ENCODE results near the gene ADAM33. TPM values are rescaled to one million over a fixed set of nuclear protein-coding genes. Genes with fewer than 3 reads are reported as not detected.

Gene ADAM33
- total RNA-seq, 2 experiments from 2014 or later, result not detected

GRCh38 chr20:3705970-3706739, 24.3 kb upstream of the ADAM33 start:
- H3K9me3 Mint-ChIP-seq, result no peaks in the 10 kb centered on the region
- intact Hi-C loops (cut with micrococcal nuclease), result no loop called here
- no peaks in the 10 kb centered on the region for H3K4me1 Mint-ChIP-seq (ENCODE audit: low read depth)
- peaks cover 2% of the 10 kb centered on the region for H3K27me3 Mint-ChIP-seq (ENCODE audit: low read depth)
- H3K36me3 Mint-ChIP-seq (ENCODE audit: low read depth), result no peaks in the 10 kb centered on the region
- H3K27ac Mint-ChIP-seq, result no peak overlapping the region
- CTCF ChIA-PET, result interaction anchor here (1.2 to 1.4 kb wide), 2 partner anchors 10 to 43 kb away, joined by 3 to 5 read pairs; no protein-coding TSS in a partner anchor
- no peak overlapping the region for H3K4me3 Mint-ChIP-seq
- no peak for DNase-seq

GRCh38 chr20:3705491-3705969, 23.7 kb upstream of the ADAM33 start:
- no peaks in the 10 kb centered on the region for H3K36me3 Mint-ChIP-seq (ENCODE audit: low read depth)
- no peaks in the 10 kb centered on the region for H3K4me1 Mint-ChIP-seq (ENCODE audit: low read depth)
- intact Hi-C loops (cut with micrococcal nuclease), result no loop called here
- CTCF ChIA-PET, result interaction anchor here (1.2 to 1.4 kb wide), 2 partner anchors 10 to 44 kb away, joined by 3 to 5 read pairs; no protein-coding TSS in a partner anchor
- no peak overlapping the region for H3K4me3 Mint-ChIP-seq
- no peaks in the 10 kb centered on the region for H3K9me3 Mint-ChIP-seq
- DNase-seq, result no peak
- peaks cover 2% of the 10 kb centered on the region for H3K27me3 Mint-ChIP-seq (ENCODE audit: low read depth)
- no peak overlapping the region for H3K27ac Mint-ChIP-seq

GRCh38 chr20:3704087-3704486, 22.3 kb upstream of the ADAM33 start:
- Mint-ChIP-seq H3K27me3 (ENCODE audit: low read depth) (peaks cover 2% of the 10 kb centered on the region), H3K36me3 (ENCODE audit: low read depth) (no peaks in the 10 kb centered on the region), H3K4me3 (no peak overlapping the region), H3K27ac (no peak overlapping the region), H3K4me1 (ENCODE audit: low read depth) (no peaks in the 10 kb centered on the region), H3K9me3 (no peaks in the 10 kb centered on the region)
- DNase-seq, result no peak
- CTCF ChIA-PET, result interaction anchor here (0.6 to 1.4 kb wide), 5 partner anchors 12 to 141 kb away, joined by 3 to 11 read pairs (median 3); no protein-coding TSS in a partner anchor
- intact Hi-C loops (cut with micrococcal nuclease), result no loop called here

- H3K27me3 Mint-ChIP-seq (ENCODE audit: low read depth), result peaks cover 2% of the 10 kb centered on the region
- no peak overlapping the region for H3K27ac Mint-ChIP-seq
- H3K36me3 Mint-ChIP-seq (ENCODE audit: low read depth), result no peaks in the 10 kb centered on the region
- DNase-seq, result no peak
- intact Hi-C loops (cut with micrococcal nuclease), result no loop called here
- H3K4me3 Mint-ChIP-seq, result no peak overlapping the region
- CTCF ChIA-PET, result no interaction called here
- no peaks in the 10 kb centered on the region for H3K4me1 Mint-ChIP-seq (ENCODE audit: low read depth)
- H3K9me3 Mint-ChIP-seq, result no peaks in the 10 kb centered on the region
Measured at GRCh38 chr20:3702611-3703391, 21.0 kb upstream of the ADAM33 start.

- Mint-ChIP-seq H3K4me3 (no peak overlapping the region), H3K4me1 (ENCODE audit: low read depth) (no peaks in the 10 kb centered on the region), H3K27ac (no peak overlapping the region), H3K27me3 (ENCODE audit: low read depth) (peaks cover 2% of the 10 kb centered on the region), H3K9me3 (no peaks in the 10 kb centered on the region), H3K36me3 (ENCODE audit: low read depth) (no peaks in the 10 kb centered on the region)
- CTCF ChIA-PET, result no interaction called here
- DNase-seq, result no peak
- intact Hi-C loops (cut with micrococcal nuclease), result no loop called here
Measured at GRCh38 chr20:3701061-3701998, 19.5 kb upstream of the ADAM33 start.

- peaks cover 2% of the 10 kb centered on the region for H3K27me3 Mint-ChIP-seq (ENCODE audit: low read depth)
- H3K9me3 Mint-ChIP-seq, result no peaks in the 10 kb centered on the region
- CTCF ChIA-PET, result interaction anchor here (2.1 kb wide), 1 partner anchor 11 kb away, joined by 8 read pairs; no protein-coding TSS in a partner anchor
- no peaks in the 10 kb centered on the region for H3K36me3 Mint-ChIP-seq (ENCODE audit: low read depth)
- intact Hi-C loops (cut with micrococcal nuclease), result no loop called here
- no peak overlapping the region for H3K27ac Mint-ChIP-seq
- H3K4me3 Mint-ChIP-seq, result no peak overlapping the region
- DNase-seq, result no peak
- no peaks in the 10 kb centered on the region for H3K4me1 Mint-ChIP-seq (ENCODE audit: low read depth)
Measured at GRCh38 chr20:3699037-3699436, 17.2 kb upstream of the ADAM33 start.

- no peaks in the 10 kb centered on the region for H3K9me3 Mint-ChIP-seq
- H3K27ac Mint-ChIP-seq, result no peak overlapping the region
- H3K36me3 Mint-ChIP-seq (ENCODE audit: low read depth), result no peaks in the 10 kb centered on the region
- no peaks in the 10 kb centered on the region for H3K4me1 Mint-ChIP-seq (ENCODE audit: low read depth)
- peaks cover 2% of the 10 kb centered on the region for H3K27me3 Mint-ChIP-seq (ENCODE audit: low read depth)
- no peak overlapping the region for H3K4me3 Mint-ChIP-seq
- CTCF ChIA-PET, result interaction anchor here (0.8 to 2.1 kb wide), 2 partner anchors 12 to 21 kb away, joined by 4 to 8 read pairs; no protein-coding TSS in a partner anchor
- DNase-seq, result no peak
- intact Hi-C loops (cut with micrococcal nuclease), result no loop called here
Measured at GRCh38 chr20:3698591-3699001, 16.8 kb upstream of the ADAM33 start.

GRCh38 chr20:3697588-3698305, 15.9 kb upstream of the ADAM33 start:
- Mint-ChIP-seq H3K27ac (no peak overlapping the region), H3K9me3 (no peaks in the 10 kb centered on the region), H3K36me3 (ENCODE audit: low read depth) (no peaks in the 10 kb centered on the region), H3K27me3 (ENCODE audit: low read depth) (no peaks in the 10 kb centered on the region), H3K4me1 (ENCODE audit: low read depth) (no peaks in the 10 kb centered on the region), H3K4me3 (no peak overlapping the region)
- CTCF ChIA-PET, result interaction anchor here (0.7 to 2.1 kb wide), 3 partner anchors 13 to 21 kb away, joined by 3 to 8 read pairs (median 4); partner anchors contain the start of gene ADAM33
- DNase-seq, result no peak
- intact Hi-C loops (cut with micrococcal nuclease), result no loop called here

GRCh38 chr20:3696745-3697587, 15.2 kb upstream of the ADAM33 start:
- H3K27ac Mint-ChIP-seq, result no peak overlapping the region
- no peaks in the 10 kb centered on the region for H3K4me1 Mint-ChIP-seq (ENCODE audit: low read depth)
- CTCF ChIA-PET, result interaction anchor here (0.6 to 1.7 kb wide), 9 partner anchors 9 to 167 kb away, joined by 3 to 8 read pairs (median 4); partner anchors contain the start of gene ADAM33
- H3K9me3 Mint-ChIP-seq, result no peaks in the 10 kb centered on the region
- no peaks in the 10 kb centered on the region for H3K36me3 Mint-ChIP-seq (ENCODE audit: low read depth)
- H3K4me3 Mint-ChIP-seq, result no peak overlapping the region
- H3K27me3 Mint-ChIP-seq (ENCODE audit: low read depth), result no peaks in the 10 kb centered on the region
- DNase-seq, result no peak
- intact Hi-C loops (cut with micrococcal nuclease), result no loop called here

GRCh38 chr20:3696200-3696599, 14.4 kb upstream of the ADAM33 start:
- intact Hi-C loops (cut with micrococcal nuclease), result no loop called here
- CTCF ChIA-PET, result interaction anchor here (0.6 to 1.7 kb wide), 9 partner anchors 8 to 166 kb away, joined by 3 to 8 read pairs (median 4); no protein-coding TSS in a partner anchor
- DNase-seq, result peak; percentile 16
- Mint-ChIP-seq H3K4me3 (no peak overlapping the region), H3K9me3 (no peaks in the 10 kb centered on the region), H3K36me3 (ENCODE audit: low read depth) (no peaks in the 10 kb centered on the region), H3K27ac (no peak overlapping the region), H3K4me1 (ENCODE audit: low read depth) (no peaks in the 10 kb centered on the region), H3K27me3 (ENCODE audit: low read depth) (no peaks in the 10 kb centered on the region)

Measured in activated naive CD4-positive, alpha-beta T cell treated with anti-CD3 and anti-CD28 coated beads for 36 hours (primary cell).